Gastrocnemius medialis (tissue), 4 donors: Measurements from ENCODE around the gene FIG4. TPM values are rescaled to one million over a fixed set of nuclear protein-coding genes. Genes with fewer than 3 reads are reported as not detected.

ENCODE experiments used
- ATAC-seq, 2 donors: fragments of 150-250 bp; one replicate each; pipeline ENCODE4 v1.9.1; 2016
- DNase-seq, 2 donors: peaks; one replicate each; pipeline ENCODE4 v3.0.0-alpha.2; 2019
- H3K27ac ChIP-seq, 4 donors: fragments of 200-600 bp; sonication (generic); 1 replicate in 1 of 4; 2 replicates in 3 of 4; pipeline ENCODE4 v1.5.1; 2016 to 2018; ENCODE audit warnings: mild to moderate bottlenecking in 2 of 4, moderate library complexity in 1 of 4
- H3K27me3 ChIP-seq, 3 donors: fragments of 200-600 bp; sonication (generic) in 2 of 3; 1 replicate in 1 of 3; 2 replicates in 2 of 3; pipeline versions ENCODE4 v1.5.1 to v1.6.0; 2016 to 2019; ENCODE audit warnings: mild to moderate bottlenecking in 1 of 3, moderate library complexity in 1 of 3
- H3K36me3 ChIP-seq, 2 donors: fragments of 200-600 bp; sonication (generic) in 1 of 2; one replicate each; pipeline ENCODE4 v1.5.1; 2017 to 2018
- H3K4me1 ChIP-seq, 2 donors: fragments of 200-600 bp; sonication (generic) in 1 of 2; one replicate each; pipeline ENCODE4 v1.5.1; 2016 to 2017; ENCODE audit warnings: mild to moderate bottlenecking in 2 of 2
- H3K4me3 ChIP-seq, 4 donors: fragments of 200-600 bp; sonication (generic) in 3 of 4; 1 replicate in 1 of 4; 2 replicates in 3 of 4; pipeline ENCODE4 v1.5.1; 2016 to 2019; ENCODE audit warnings: mild to moderate bottlenecking in 2 of 4
- H3K9me3 ChIP-seq, 3 donors: fragments of 200-600 bp; sonication (generic) in 2 of 3; 1 replicate in 1 of 3; 2 replicates in 2 of 3; pipeline ENCODE4 v1.5.1; 2016 to 2019
- CTCF ChIP-seq, 5 experiments: fragments of 450-650 bp in 3 of 5; fragments of 200-600 bp in 2 of 5; sonication (generic) in 2 of 5; IDR thresholded peaks in 4 of 5; conservative IDR thresholded peaks in 1 of 5; 1 replicate in 4 of 5; 2 replicates in 1 of 5; pipeline ENCODE4 v1.5.1; 2016 to 2019; ENCODE audit warnings: antibody characterized with exemption in 5 of 5, mild to moderate bottlenecking in 3 of 5, moderate library complexity in 3 of 5
- POLR2A ChIP-seq, 2 donors: fragments of 450-650 bp; IDR thresholded peaks; one replicate each; pipeline ENCODE4 v1.6.1; 2017; ENCODE audit warnings: antibody characterized with exemption in 2 of 2, mild to moderate bottlenecking in 2 of 2, moderate library complexity in 2 of 2
- in situ Hi-C, 4 donors: fragments of 200-750 bp; cut with MboI; loops; one replicate each; pipeline versions ENCODE4 v1.15.0 to v1.8.0; 2017; ENCODE audit warnings: low sequenced_read_pairs in 4 of 4
- intact Hi-C: fragments of 100-400 bp; cut with DNase I; formaldehyde crosslinking; loops from one replicate; pipeline ENCODE4 v1.15.1; 2023; ENCODE audit warnings: low total_unique reads
- total RNA-seq, 4 donors: library from RNA; depleted of rRNA; stranded (reverse); fragments of >200 nt; gene quantifications; one replicate each; pipeline versions ENCODE4 v1.1.0 to v1.2.3, GENCODE V29; 2016

The FIG4 gene
- total RNA-seq, 4 donors from 2014 or later = 5.3 to 11.8 (median 9.1) TPM

DNA sequence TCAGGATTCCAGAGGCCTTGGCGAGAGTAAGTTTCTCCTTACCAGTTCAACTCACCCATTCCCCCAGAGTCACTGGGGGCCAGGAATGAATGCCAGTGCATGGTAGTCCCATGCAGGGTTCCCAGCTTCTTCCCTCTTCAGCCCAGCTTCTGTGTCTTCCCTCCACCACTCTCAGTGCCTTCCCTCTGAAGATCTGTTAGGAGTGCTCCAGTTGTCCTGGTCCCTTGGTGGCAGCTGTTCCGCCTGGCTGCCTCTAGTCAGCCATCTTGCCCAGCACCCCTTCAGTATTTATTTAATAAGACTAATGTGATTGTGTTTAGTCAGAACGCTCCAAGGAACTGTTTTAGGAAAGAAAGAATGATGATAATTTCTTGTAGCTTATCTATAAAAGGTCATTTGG lies 23.1 kb downstream of the FIG4 start:
- Histone ChIP-seq H3K27ac (no peak overlapping the region), H3K27me3 (no peaks in the 10 kb centered on the region), H3K36me3 (peaks cover 0 to 11% of the 10 kb centered on the region in 2 donors), H3K9me3 (no peaks in the 10 kb centered on the region), H3K4me3 (no peak overlapping the region), H3K4me1 (no peaks in the 10 kb centered on the region)
- DNase-seq (no peak), ATAC-seq (no peak)
- no peak for TF ChIP-seq POLR2A (IDR thresholded peaks at IDR 0.05)
- TF ChIP-seq CTCF (IDR thresholded peaks at IDR 0.05 in 4 of 5, conservative IDR thresholded peaks at IDR 0.05 in 1 of 5) = no peak
- in situ Hi-C loops = loop anchor here in 1 of 4 donors (25.0 kb wide), 1 partner anchor 673 kb away; no protein-coding TSS in a partner anchor
- intact Hi-C loops = no loop called here

- no peak for DNase-seq
- Histone ChIP-seq H3K4me1 (no peaks in the 10 kb centered on the region), H3K36me3 (peaks cover 0 to 16% of the 10 kb centered on the region in 2 donors), H3K27ac (no peak overlapping the region), H3K4me3 (no peak overlapping the region), H3K27me3 (no peaks in the 10 kb centered on the region), H3K9me3 (no peaks in the 10 kb centered on the region)
- TF ChIP-seq CTCF (IDR thresholded peaks at IDR 0.05 in 4 of 5, conservative IDR thresholded peaks at IDR 0.05 in 1 of 5) (no peak), POLR2A (IDR thresholded peaks at IDR 0.05) (no peak)
- in situ Hi-C loops = loop anchor here in 1 of 4 donors (25.0 kb wide), 1 partner anchor 673 kb away; no protein-coding TSS in a partner anchor
- intact Hi-C loops = no loop called here
- ATAC-seq = no peak
Observed at GRCh38 chr6:109714611-109715010, 23.5 kb downstream of the FIG4 start.

GRCh38 chr6:109715616-109716015 lies 24.5 kb downstream of the FIG4 start:
- peaks cover 0 to 18% of the 10 kb centered on the region in 2 donors for H3K36me3 ChIP-seq
- H3K27me3 ChIP-seq = no peaks in the 10 kb centered on the region
- DNase-seq = no peak
- no peak for ATAC-seq
- H3K4me1 ChIP-seq = no peaks in the 10 kb centered on the region
- H3K9me3 ChIP-seq = no peaks in the 10 kb centered on the region
- no peak overlapping the region for H3K4me3 ChIP-seq
- no peak overlapping the region for H3K27ac ChIP-seq
- TF ChIP-seq CTCF (IDR thresholded peaks at IDR 0.05 in 4 of 5, conservative IDR thresholded peaks at IDR 0.05 in 1 of 5) (no peak), POLR2A (IDR thresholded peaks at IDR 0.05) (no peak)
- intact Hi-C loops (no loop called here), in situ Hi-C loops (loop anchor here in 1 of 4 donors (25.0 kb wide), 1 partner anchor 672 kb away; no protein-coding TSS in a partner anchor)

DNA sequence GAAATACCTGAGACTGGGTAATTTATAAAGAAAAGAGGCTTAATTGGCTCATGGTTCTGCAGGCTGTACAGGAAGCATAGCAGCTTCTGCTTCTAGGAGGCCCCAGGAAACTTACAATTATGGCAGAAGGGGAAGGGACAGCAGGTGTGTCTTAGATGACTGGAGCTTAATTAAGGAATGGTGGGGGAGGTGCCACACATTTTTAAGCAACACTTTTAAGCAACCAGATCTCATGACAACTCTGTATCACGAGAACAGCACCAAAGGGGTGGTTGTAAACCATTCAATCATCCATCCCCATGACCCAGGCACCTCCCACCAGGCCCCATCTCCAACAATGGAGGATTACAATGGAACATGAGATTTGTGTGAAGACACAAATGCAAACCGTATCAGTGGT lies 26.9 kb downstream of the FIG4 start:
- no peak for ATAC-seq
- Histone ChIP-seq H3K9me3 (no peaks in the 10 kb centered on the region), H3K4me3 (no peak overlapping the region), H3K27me3 (no peaks in the 10 kb centered on the region), H3K4me1 (no peaks in the 10 kb centered on the region), H3K27ac (no peak overlapping the region), H3K36me3 (peaks cover 0 to 18% of the 10 kb centered on the region in 2 donors)
- in situ Hi-C loops = loop anchor here in 1 of 4 donors (25.0 kb wide), 1 partner anchor 669 kb away; no protein-coding TSS in a partner anchor
- intact Hi-C loops = no loop called here
- TF ChIP-seq POLR2A (IDR thresholded peaks at IDR 0.05) (no peak), CTCF (IDR thresholded peaks at IDR 0.05 in 4 of 5, conservative IDR thresholded peaks at IDR 0.05 in 1 of 5) (no peak)
- no peak for DNase-seq

GRCh38 chr6:109718991-109719390 lies 27.9 kb downstream of the FIG4 start:
- in situ Hi-C loops (loop anchor here in 1 of 4 donors (25.0 kb wide), 1 partner anchor 668 kb away; no protein-coding TSS in a partner anchor), intact Hi-C loops (no loop called here)
- Histone ChIP-seq H3K27me3 (no peaks in the 10 kb centered on the region), H3K27ac (no peak overlapping the region), H3K36me3 (peaks cover 0 to 18% of the 10 kb centered on the region in 2 donors), H3K9me3 (no peaks in the 10 kb centered on the region), H3K4me1 (no peaks in the 10 kb centered on the region), H3K4me3 (no peak overlapping the region)
- TF ChIP-seq POLR2A (IDR thresholded peaks at IDR 0.05) (no peak), CTCF (IDR thresholded peaks at IDR 0.05 in 4 of 5, conservative IDR thresholded peaks at IDR 0.05 in 1 of 5) (no peak)
- ATAC-seq (no peak), DNase-seq (no peak)
